Right lobe of liver (tissue), 4 donors: Measurements from ENCODE around the gene MAJIN.
A peak's percentile ranks its signal among the peaks of the same experiment; 100 is the strongest.

Experiments
- CTCF ChIP-seq, 4 donors: fragments of 200-600 bp in 3 of 4; fragments of 450-650 bp in 1 of 4; IDR thresholded peaks; one replicate each; pipeline versions ENCODE4 v1.5.1 to v1.8.0; 2016 to 2022; ENCODE audit warnings: antibody characterized with exemption in 4 of 4, mild to moderate bottlenecking in 2 of 4
- POLR2A ChIP-seq: fragments of 450-650 bp; IDR thresholded peaks from one replicate; pipeline ENCODE4 v1.6.1; 2017; ENCODE audit warnings: antibody characterized with exemption, mild to moderate bottlenecking
- donor health status: DM: no; HTN: no; CAD: no.
- donor health status: DM: no; HTN: no; CAD: no.
- donor health status: DM: no; HTN: yes; CAD: no.

GRCh38 chr11:64996710-64997380, 24.9 kb upstream of the MAJIN start, which contains the start of gene BATF2:
- TF ChIP-seq CTCF (IDR thresholded peaks at IDR 0.05) (peak; percentile 47 to 59 (median 53)), POLR2A (peak; percentile 89)
